CD4-positive, alpha-beta T cell treated with Interleukin-2 at 100 ng/mL for 4 hours (primary cell): ENCODE data around the gene ZC3H14.
A peak's percentile ranks its signal among the peaks of the same experiment; 100 is the strongest.

Experiments
- DNase-seq: peaks from one replicate; pipeline ENCODE4 v3.0.0-alpha.2; 2020; ENCODE audit warnings: low spot score

ZC3H14 gene

DNA sequence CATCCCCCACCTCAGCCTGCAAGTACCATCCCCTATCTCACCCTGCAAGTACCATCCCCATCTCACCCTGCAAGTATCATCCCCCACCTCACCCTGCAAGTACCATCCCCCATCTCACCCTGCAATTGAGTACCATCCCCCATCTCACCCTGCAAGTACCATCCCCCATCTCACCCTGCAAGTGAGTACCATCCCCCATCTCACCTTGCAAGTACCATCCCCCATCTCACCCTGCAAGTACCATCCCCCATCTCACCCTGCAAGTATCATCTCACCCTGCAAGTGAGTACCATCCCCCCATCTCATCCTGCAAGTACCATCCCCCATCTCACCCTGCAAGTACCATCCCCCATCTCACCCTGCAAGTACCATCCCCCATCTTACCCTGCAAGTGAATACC lies 45.0 kb downstream of the ZC3H14 start:
- DNase-seq, result no peak

DNA sequence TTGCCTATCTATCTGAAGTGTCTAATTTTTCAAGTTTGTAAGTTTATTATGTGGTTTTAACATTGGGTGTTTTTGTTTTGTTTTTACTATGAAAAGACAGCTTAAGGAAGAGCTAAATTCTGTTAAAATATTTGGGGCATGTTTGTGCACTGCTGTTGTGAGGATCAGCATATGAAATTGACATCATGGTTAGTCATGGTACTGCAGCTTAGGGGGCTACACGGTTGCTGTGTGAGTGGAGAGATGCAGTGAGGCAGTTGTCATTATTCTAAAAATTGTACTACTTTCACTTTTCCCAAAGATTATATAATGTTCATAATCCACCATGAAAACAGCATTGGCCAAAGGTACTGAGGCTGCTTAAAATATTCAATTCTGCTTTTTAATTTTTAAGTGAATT lies 49.0 kb downstream of the ZC3H14 start:
- DNase-seq, result no peak

DNA sequence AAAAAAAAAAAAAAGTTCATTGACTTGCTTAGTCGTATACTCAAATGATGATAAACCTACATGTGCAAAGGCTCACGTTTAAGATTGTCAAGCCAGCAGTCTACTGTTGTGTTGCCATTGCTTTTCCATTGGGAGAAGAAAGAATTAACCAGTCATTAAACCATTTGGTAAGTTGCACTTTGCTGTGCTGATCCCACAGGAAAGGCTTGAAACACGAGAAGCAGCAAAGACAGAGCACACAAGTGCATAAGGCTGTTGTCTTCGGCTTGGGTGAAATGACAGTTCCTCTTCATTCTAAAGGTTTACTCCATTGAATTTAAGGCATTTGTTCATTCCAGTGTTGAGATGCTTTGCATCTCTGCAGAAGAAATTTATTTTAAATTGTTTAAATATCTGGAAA lies 50.1 kb downstream of the ZC3H14 start:
- no peak for DNase-seq

DNA sequence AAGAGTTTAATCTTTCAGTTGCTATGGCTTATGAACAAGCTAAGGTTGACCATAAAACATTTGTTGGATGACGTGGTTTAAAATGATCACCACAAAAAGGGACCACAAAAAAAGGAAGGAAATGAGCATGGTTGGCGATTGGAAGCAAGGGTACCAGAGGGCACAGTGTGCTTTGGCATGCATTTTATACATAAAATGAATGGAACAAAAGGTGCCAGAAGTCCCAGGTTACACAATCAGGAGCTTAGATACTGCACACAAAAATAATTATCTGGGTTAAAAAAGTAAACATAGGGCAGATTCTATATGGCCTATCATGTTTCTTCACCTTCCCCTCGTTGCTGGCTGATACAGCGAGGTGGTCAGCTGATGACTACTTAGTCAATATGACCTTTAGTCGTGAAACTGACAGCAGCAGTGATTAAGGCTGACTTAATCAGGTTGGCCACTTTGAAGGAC lies 50.7 kb downstream of the ZC3H14 start:
- DNase-seq, result no peak

DNA sequence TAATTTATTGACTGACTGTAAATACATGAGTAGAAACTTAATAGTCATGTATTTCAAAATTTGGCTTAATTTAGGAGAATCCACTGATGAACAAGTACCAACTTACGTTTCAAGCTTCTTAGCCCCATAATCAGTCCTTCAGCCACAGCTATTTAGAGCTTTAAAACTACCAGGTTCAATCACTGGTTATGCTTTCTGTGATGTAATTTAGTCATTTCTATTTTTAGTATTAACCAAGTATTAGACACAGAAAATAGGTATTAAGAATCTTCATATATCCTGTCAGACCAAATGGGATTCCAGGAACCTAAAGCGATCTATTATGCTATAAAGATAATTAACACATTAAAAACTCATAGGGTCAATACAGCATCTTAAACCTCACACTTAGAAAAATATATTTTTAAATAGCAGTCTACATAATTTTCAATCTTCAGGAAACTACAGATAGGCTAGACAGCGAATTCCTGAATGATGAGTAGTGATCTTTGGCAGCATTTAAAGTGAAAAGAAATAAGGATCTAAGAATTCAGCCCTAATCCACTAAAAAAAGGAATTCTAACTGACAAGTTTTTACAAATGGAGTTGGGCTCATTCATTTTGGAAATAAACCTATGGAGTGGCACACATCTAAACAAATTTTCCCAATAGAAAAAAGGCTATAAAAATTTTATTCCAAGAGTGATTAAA lies 51.5 kb downstream of the ZC3H14 start:
- DNase-seq, result no peak

DNA sequence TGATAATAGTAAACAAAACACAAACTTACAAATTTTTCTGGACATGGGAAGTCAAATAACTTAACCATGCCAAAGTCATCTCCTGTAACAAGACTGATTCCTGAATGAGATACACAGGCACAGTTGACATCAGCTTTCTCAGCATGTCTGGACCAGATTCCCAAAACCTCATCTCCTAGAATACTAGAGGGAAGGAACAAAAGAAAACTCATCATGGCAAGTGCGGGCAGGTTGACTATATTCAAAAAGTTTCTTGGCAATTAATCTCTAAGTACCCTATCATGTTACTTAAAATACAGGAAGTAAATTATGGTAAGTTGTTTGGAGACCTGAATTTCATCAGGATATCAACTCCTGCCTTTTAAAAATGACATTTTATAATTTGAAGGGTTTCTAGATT lies 53.9 kb downstream of the ZC3H14 start:
- DNase-seq, result no peak

DNA sequence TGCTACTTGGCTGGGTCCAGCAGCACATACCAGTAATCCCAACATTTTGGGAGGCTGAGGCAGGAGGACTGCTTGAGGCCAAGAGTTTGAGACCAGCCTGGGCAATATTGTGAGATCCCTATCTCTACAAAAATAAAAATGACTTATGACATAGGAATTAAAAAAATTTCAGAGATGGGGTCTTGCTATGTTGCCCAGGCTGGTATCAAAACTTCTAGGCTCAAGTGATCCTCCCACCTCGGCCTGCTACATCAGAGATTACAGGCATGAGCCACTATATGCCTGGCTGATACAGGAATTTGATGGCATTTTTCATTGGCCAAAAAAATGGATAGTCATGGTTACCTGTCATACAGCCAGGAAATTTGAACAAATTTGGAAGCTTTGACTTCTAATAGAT lies 54.6 kb downstream of the ZC3H14 start:
- DNase-seq, result no peak

DNA sequence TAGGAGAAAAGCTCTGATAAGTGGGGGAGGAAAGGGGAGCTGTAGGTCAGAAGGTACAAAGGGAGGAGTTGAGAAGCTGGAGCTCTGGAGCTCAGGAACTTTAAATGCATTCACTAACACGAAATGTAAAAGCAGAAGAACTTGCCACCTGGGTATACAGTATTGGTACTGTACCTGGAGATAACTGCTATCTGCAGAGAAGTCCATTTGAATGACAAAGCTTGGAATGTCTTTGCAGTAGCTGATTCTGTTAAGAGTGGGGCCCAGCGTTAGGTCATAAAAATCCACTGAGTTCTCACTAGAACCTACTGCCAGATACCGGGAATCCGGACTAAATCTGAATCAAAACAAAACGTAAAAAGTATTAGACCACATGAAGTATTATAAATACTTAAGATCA lies 55.6 kb downstream of the ZC3H14 start:
- DNase-seq, result no peak

DNA sequence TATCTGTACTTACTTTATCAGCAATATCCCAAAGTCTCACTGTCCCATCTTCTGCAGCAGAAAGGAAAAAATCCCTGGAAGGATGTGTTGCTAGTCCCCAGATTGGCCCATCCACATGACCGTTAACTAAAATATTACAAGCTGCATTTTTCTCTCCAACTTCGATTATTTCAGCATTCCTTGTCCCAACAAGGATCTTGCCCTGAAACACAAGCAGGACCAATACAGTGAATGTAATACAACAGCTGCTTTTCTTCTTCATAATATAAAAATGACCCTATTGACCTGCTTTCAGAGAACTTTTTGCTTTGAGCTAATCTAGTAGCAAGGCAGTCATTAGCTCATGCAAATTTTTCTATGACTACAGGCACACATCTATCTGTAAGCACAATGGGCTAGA lies 58.3 kb downstream of the ZC3H14 start:
- no peak for DNase-seq

DNA sequence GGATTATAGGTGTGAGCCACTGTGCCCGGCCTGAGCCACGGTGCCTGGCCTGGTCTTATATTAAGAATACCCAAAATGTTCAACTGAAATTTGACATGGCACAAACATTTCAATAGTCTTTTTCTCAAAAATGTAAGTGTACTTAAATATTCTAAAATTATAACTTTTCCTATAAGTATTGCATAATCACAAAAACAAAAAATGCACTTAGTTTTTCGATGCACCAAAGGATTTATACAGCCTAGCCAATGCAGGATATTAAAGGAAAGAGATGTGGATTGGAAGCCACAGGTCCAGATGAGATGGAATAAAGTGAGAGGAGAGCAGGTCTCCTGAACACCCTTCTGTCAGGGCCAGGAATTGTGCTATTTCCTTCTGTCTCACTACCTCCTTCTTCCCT lies 62.8 kb downstream of the ZC3H14 start:
- DNase-seq, result no peak

DNA sequence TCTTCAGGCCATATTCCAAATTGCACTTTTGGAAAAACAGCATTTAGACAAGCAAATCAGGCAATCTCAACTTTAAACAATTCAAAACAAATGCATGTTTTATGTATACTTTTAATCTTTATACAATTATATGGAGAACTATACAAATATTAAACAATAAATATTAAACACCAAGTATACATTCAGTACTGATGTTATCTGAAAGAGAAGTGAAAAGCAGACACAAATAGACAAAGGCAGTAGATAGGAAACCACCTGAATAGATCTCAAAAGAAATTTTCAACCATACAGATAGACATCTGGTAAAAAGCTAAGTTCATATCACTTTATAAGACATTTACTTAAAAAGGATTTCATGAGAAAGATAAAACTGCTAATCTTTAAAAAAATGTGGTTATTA lies 65.2 kb downstream of the ZC3H14 start:
- no peak for DNase-seq

DNA sequence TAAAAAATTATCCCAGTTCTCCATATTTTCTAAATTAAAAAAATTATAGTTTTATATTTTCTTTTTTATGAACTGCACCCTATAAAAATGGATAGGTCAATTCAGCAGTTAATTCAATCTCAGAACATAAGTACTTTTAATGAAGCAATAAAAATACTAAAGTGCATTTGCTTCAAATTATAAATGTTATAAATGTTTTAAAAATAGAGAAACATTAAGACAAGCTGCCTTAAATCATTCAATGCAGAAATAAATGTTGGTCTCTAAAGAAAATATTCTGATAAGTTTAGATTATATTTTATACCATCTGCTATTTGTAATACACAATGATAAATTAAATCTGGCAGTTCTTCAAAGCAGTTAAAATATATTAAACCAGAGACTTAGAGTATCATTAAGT lies 65.6 kb downstream of the ZC3H14 start:
- no peak for DNase-seq

DNA sequence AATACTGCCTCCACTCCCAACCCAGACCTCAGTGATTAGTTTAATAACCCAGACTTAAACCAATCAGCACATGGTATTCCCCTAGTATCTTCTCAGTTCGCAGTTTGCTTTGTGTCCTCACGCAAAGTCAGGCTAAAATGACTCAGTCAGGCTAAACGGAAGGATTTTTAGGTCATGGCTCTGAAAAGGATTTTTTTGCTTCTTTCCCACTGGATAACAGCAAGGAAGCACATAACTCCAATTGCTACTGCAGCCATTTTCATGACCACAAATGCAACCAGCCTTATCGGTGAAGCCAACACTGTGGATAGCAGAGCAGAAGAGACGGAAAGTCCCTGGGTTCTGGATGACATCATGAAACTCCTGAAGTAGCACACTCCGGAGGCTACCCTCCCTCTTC lies 67.7 kb downstream of the ZC3H14 start:
- no peak for DNase-seq

DNA sequence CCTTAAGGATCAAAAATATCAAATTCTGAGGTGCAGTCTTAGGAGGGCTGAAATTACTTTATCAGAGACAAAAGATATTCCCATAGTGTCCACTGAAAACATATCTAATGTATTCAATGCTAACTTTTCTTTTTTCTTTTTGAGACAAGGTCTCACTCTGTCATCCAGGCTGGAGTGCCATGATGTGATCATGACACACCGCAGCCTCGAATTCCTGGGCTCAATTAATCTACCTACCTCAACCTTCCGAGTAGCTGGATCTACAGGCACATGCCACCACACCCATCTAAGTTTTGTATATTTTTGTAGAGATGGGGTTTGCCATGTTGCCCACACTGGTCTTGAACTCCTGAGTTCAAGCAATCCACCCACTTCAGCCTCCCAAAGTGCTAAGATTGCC lies 68.3 kb downstream of the ZC3H14 start:
- DNase-seq, result no peak

DNA sequence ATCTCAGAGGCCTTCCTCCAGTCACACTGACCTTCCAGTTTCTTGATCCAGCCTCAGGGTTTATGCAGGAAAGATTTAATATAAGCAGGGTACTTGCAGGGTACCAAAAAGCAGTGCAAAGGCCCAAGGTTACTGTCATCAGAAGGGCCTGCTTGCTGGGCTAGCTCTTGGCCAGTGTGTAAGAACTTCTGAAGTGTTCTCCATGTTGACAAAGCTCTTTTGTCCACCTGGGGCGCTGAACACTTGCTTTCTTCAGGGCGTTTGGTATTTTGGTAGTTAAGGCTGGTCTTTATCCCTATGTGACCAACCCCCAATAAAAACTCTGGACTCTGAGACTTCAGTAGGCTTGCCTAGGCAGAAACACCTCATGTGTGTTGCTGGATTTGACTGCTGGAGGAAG lies 69.7 kb downstream of the ZC3H14 start:
- no peak for DNase-seq

DNA sequence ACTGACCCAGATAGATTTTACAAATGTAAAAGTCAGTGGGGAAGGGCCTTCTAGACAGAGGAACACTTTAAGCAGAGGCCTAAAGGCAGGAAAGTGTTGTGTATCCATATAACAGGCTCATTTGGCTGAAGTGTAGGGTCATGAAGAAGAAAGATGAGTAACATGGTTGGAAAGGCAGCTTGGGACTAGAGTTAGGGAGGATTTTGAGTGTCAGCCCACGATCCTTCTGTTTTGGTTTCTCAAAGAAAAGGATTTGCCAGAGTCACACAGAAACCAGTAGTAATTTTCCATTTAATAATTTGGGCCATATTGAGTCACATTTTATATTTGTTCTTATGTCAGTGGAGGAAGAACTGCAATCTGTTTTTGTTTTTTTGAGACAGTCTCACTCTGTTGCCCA lies 76.4 kb downstream of the ZC3H14 start:
- no peak for DNase-seq

DNA sequence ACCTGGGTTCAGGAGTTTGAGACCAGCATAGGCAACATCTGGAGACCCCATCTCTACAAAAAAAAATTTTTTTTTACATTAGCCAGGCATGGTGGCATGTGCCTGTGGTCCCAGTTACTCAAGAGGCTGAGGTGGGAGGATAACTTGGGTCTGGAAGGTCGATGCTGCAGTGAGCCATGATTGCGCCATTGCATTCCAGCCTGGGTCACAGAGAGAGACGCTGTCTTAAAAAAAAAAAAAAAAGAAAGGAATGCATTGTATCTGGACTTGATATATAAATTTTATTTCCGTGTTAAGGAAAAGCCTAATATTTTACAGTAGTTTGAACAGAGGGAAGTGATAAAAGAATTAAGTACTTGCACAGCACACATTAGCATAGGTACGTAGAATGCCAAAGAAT lies 97.2 kb downstream of the ZC3H14 start:
- no peak for DNase-seq

DNA sequence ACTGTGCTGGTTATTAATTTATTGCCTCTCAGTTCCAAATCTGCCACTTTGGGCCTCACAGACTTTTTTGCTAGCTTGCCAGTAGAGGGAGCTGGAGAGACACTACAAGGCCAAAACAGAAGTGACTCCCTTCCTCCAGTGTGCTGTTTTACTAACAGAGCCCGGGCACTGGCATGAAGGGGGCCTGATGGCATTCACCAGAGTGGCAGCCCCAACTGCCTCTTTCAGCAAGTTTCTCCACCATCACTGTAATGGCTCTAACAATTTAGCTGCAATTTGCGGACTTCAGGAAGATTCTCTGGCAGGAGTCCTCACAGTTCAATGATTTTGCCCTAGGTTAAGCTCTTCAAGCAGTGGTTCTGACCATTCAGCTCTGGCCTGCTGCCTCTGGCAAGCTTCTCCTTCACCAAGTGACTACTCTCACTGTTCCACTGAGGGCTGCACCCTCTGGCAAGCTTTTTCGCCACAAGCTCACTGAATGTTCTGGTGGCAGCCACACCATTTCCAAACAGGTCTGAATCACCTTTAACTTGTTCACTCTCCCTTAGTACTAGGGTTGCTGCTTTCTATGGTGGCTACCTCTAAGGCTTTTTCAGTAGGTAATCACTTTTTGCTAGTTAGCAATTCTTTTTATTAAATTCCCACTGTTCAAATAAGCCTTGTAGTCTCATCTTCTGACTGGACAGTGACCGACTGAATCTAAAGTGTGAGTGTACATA lies 104.9 kb downstream of the ZC3H14 start:
- peak; percentile 71 for DNase-seq

DNA sequence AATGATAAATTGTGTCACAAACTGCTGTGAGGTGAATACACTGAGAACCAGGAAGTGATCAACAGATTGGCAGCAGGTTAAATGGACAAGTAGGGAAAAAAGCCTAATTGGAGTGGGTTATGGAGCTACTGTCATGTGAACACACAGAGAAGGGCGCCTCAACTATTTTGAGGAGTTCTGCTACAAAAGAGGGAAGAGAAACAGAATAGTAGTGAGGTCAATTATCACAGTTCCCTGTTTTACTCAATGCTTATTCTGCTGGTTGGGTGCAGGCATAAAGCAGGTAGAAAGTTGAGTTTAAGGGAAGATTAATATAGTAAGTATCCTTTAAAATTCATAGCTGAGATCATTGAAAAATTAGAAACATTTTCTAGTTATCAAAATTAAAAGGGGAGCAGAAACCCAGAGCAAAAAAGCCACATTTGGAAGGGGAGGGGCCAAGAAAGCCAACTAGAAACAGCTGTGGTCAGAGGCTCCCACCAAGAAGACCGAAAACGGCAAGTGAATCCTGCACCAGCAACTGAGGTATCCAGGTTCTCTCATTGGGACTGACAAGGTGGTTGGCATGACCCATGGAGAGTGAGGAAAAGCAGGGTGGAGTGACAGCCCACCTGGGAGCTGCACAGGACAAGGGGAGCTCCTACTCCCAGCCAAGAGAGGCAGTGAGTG lies 105.7 kb downstream of the ZC3H14 start:
- DNase-seq, result no peak

DNA sequence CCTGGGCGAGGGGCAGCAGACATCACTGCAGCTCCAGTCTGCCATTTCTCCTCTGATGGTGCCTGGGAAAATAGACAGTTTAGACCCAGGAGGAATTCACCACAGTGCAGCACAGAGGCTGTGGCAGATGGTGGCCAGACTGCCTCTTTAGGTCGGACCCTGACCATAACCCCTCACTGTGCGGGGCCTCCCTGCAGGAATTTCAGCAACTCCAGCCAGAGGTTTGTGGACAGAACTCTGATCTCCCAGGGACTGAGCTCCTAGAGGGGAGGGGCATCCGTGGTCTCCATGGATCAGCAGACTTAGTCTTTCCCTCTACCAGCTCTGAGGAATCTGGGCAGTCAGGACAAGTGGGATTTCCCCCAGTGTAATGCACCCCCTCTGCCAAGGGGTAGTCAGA lies 106.5 kb downstream of the ZC3H14 start:
- no peak for DNase-seq
